HG03139 (cell line): ENCODE data around the gene PRR23E.

Experiments
- ATAC-seq: cut with Tn5 transposase; IDR thresholded peaks from one replicate; pipeline ENCODE4 v1.9.1; 2021; ENCODE audit not compliant: unreplicated experiment

PRR23E gene, protein sequence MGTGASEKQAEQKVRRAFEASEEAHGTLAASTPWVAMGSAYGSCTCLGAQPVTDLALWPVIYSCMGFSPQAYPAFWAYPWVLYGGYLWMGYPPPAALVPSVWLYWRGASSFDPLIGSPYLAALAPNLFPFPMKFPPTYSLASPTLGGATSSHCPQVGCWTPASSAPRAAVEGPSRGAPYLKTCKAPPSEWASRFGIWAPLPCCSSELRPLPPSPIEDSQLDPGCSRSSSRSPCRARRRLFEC

DNA sequence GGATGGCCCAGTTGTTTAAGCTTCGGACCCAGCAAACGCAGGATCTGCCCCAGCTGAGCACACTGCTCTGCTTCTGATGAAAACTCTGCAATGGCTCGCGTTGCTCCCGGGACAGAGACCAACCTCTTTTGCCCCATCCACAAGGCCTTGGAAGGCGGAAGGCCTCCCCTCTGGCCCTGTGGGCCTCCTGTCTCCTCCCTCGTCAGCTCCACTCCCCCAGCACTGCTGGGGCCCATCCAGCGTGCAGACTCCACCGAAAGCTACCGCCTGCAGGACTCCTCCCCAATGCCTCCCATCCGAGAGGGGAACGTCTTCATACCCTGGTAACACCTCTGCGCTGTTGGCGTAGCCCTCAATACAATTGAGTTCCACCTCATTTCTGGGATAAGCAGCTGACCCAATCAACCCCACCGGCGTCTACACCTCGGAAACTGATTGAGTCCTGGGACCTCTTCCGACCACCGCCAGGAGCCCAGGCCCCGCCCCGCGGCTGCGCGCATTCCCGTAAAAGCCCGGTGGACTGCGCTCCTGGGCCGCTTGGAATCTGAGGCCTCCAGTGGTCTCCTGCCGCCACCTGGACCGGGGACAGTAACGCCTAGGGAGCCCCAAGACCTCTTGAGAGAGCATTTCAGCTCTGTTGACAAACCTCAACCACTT lies at the start of gene PRR23E:
TSS of gene PRR23E (plus strand) at position 556 of the 657 bp plus-strand sequence. CDS start 3,555 bp downstream, outside the sequence.
- no peak for ATAC-seq

DNA sequence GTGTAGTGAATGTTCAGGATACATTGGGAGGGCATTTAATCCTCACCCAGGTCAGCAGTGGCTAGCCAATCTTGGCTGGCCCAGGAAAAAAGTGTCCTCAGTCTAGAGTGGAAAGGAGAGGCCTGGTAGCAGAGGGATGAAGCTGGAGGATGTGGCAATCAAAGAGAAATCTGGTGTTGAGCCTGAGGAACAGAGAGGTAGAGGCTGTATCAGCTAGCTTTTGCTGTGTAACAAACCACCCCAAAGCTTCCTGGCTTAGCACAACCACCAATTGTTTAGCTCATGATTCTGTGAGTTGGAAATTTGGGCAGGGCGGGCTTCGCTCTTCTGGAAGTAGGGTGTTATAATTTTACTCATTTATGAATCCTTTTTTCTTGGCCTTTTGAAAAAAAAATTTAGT lies 49.8 kb upstream of the PRR23E start:
- ATAC-seq = no peak

DNA sequence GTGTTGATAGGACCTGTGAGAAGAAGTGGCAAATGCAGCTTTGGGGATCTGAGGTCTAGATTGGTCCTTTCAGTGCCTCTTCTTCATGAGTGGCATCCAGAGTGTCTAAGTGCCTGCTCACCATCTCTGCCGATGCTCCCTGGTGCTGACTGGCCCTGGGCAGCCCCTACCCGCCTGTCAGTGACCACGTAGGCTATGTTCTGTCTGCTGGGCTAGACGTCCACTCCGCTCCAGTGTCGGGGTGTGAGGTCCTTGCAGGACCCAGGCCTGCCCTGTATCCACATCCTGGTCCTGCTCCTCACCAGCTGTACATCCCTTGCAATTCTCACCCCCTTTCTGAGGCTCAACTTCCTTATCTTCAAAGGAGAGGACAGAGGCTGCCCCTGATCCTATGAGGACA lies 48.3 kb upstream of the PRR23E start:
- ATAC-seq = no peak

DNA sequence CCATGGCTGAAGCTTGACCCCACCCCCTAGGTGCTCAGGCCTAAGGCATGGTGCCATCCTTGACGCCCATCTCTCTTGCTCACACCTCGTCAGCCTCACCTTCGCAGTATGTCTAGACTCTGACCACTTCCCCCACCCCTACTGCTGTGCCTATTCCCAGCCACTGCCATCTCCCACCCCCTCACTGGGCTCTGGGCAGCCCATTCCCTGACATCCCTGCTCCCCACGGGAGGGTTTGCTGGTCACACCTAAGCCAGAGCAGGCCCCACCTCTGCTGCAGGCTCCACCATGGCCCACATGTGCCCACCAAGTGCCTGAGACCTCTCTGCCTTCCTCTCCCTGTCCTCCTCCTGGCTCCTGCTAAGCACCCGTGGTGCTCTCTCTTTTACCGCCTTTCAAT lies 47.7 kb upstream of the PRR23E start:
- no peak for ATAC-seq

DNA sequence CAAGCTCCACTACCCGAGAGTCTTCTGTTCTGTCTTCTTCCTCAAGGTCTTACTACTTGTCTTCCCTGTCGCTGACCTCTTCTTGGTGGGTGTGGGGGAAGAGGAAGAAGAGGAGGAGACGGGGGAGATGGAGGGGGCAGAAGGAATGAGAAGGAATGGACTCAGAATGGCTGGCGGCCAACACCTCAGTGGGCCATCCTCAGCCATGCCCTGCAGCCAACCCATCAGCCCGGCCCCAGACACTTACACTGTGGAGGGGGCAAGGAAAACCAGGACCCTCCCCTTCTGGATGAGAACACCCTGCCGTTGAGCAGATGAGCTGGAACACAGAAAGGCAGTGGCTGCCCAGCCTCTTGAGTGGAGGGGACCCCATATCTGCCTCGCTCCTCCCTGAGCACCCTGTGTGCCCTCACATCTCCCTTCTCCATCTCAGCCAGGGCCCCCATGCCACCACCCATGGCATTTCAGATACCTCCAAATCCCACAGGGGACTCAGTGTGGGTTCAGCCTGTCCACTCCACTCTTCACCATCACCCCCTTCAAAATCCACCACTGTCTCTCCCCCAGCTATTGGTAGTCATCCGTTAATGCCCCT lies 45.5 kb upstream of the PRR23E start:
- ATAC-seq = no peak

DNA sequence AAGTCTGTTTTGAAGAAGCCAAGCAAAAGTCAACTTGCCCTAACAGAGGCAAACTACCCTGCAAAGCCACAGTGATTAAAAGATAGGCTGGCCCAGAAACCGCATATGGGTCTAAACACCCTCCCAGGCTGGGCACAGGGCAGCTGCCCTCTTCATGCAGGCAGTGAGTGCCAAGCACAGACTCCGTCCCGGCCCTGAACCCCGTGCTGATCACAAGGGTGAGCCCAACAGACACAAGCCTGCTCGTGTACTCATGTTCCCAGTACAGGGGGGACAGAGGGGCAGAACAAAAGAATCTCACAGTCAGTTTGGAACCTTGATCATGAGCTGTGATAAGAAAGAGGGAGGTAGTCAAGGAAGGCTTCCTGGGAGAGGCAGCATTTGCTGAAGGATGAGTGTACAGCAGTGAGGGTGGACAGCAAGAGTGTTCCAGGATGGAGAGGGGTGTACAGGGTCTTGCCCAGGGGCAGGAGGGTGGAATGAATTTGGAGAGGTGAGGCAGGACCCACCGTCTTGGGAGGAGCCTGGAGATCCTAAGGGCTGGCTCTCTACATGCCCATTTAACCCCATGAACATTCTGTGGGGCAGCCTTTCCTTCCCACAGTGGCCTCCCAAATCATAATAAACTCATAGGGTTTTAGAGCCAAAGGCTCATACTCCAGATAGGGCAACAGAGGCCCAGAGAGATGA lies 43.2 kb upstream of the PRR23E start:
- no peak for ATAC-seq

DNA sequence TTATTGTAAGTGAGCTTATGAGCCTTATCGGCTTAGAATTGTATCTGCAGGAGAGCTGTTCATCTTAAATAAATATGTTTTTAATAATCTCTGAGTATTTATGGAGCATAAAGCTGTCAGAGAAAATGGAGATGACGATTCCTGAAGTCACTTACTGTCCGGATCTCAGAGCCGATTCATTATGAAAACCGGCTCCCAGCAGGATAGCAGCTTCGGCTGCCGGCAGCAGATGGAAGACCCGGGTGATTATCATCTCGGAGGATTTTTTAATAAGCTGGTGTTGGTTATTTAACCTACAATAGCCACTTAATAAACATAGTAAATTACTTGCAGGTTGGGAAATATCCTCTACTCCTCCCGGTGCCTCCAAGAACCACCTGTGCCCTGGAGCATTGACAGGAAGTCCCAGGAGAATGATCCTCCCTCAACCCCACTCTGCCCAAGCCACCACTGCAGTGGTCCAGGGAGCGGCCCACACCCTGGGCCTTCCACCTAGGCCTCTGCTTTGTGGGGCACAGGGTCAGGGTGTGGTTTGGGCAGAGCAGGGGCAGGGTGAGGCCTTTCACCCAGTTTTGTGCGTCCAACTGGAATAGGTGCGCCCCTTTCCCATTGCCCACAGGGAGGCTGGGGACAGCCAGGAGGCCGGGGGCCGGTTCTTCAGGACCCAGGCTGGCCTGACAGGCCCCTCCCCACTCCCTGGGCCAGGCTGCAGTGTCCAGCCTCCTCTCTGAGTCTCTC lies 42.2 kb upstream of the PRR23E start:
- ATAC-seq = no peak

DNA sequence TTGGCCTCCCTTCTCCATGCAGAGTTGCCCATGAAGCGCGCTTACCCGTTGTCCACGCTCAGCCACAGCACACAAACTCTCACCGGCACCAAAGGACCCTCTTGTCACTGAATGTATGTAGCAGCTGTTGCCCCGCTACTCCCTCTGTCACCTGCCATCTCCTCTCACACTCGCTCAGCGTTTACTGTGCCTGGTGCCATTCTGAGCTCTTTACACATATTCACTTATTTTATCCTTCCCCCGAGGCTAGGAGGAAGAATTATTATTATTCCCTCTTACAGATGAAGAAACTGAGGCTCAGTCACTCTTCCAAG lies 41.7 kb upstream of the PRR23E start:
- no peak for ATAC-seq

DNA sequence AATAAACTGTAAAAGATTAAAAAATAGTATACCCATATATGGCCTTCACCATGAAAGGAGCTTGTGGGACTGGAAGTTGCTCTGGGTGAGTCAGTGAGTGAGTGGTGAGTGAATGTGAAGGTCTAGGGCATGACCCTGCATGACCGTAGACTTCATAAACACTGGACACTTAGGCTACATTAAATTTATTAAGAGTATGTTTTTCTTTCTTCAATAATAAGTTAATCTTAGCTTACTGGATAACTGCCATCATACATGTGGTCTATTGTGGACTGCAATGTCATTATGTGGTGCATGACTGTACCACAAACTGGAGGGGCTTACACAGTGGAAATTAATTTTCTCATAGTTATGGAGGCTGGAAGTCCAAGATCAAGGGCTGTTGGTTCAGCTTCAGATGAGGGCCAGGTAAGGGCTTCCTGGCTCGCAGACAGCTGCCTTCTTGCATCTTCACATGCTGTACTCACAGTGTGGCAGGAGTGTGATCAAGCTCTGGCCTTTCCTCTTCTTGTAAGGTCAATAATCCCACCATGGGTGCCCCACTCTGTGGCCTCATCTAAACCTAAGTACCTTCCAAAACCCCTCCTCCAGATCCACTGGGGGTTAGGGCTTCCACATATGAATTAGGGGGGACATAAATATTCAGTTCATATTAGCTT lies 40.8 kb upstream of the PRR23E start:
- ATAC-seq = no peak

DNA sequence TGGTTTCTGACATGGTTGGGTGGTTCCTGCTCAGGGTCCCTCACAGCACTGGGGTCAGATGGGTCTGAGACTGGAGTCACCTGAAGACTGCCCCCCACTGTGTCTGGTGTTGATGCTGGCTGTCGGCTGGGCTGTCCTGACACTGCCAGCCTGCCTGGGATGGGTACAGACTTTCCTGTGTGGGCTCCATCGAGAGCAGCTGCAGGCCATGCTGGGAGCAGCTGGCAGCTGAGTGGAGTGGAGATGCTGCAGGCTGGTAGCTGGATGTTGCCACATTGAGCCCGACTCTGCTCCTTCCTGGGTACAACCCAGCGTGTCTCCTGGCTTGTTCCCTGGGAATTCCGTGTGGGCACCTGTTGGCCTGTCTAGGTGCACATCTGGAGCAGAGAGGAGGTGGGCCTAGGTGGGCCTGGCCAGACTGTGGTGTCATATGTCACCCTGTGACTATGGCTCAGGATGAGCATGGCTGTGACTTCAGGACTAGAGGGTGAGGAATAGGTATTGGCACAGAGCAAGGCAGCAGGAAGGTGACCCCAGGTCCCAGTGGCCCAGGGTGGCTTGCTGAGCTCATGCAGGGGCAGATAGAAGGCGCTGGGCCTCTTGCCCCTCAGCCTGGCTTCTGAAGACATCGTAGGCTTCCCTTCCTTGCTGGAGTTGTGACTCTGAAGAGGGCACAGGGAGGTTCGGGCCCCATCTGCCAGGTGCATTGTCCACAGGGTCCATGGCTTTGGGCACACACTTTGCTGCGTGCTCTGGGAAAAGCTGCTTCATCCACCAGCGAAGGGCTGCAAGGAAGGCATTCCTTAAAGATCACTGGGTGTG lies 40.0 kb upstream of the PRR23E start:
- no peak for ATAC-seq

DNA sequence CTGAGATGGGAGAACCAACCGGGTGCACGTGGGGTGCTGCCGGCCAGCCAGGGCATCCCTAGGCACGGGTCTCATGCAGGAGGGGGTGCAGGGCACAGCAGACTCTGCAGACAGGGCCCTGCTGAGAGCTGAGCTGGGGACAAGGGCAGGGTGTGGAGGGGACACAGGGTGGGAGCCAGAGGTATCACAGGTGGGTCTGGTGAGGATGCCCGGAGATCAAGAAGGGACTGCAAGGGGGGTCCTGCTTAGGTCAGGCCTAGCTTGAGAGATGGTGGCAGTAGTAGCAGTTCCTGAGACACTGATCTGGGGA lies 39.5 kb upstream of the PRR23E start:
- no peak for ATAC-seq

DNA sequence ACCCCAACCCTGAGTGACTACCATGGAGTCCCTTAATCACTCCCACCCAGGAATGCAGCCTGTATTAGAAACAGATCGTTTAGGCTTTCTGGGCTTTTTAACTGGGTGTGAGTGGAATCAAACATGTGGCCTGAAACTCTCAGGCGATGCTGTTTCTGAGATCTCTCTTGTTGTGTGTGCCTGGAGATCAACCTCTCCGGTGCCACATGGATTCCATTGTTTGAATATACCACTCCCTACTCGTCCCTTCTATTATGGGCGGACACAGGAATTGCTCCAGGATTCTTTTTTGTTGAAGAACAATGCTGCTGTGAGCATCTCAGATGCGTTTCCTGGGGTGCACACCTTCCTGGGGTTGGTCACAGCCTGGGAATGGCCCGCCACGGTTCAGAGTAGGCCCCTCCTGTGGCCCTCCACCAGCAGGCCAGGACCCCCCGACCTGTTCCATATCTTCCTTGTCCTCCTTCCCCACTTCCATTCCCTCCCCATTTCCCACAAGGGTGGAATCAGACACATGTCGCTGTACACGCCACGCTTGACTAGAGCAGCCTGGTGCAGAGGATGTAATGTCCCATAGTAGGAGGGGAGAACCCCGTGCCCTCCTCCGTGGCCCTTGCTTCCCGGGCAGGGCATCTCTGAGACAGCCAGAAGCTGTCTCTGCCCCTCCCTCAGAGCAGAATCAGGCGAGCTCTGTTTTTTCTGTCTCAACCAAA lies 36.4 kb upstream of the PRR23E start:
- no peak for ATAC-seq

DNA sequence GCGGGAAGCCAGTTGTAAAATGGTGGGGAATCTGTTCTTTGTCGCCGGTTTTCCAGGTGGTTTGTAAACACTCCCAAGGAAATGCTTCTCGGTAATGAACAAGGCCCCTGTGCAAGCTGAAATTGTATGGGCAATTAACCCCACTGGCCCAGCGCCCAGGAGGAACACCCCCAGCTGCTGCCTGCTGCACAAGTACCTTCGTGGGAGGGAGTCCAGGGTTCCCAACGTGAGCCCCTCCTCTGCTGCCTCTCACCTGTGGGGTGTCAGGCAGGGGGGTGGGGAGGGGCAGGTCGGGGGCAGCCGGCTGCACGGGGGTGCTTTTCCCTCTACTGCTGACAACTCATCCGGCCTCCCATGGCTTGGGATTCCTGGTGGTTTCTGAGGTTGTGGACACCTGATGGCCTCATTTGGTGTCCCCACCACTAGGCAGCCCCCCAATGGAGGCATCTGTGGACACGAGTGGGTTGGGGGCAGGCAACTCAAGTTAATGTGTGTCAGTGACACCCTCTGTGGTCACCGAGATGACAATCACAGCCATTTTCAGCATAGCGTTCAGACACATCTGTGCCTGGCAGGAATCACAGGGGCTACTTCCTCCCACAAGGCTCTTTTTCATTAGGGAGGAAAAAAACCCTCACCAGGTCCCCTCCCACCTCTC lies 35.6 kb upstream of the PRR23E start:
- ATAC-seq = no peak

DNA sequence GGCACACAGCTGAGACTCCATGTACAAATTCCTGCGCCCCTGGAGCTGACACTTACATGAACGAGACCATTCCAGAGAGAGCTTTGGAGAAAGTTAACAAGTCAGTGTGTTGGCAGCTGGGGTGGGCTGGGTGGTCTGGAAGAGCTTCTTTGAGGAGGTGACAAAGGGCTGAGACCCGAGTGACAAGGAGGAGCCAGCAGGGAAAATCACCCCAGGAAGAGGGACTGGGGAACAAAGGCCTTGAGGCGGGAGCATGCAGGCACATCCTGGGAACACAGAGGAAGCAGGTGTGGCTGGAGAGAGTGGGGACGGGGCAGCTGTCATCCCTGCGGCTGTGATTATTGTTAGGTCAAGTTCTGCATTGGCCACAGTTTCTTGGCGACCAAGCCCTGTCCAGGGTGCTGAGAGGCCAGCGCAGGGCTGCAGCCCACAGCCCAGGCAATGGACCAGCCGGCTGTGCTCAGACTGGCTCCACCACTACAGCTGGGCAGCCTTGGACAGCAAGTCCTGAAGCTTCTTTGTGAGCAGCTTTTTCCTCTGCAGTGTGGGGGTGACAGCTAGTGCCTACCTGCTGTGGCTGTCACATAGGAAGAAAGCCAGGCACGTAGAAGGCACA lies 34.2 kb upstream of the PRR23E start:
- no peak for ATAC-seq

DNA sequence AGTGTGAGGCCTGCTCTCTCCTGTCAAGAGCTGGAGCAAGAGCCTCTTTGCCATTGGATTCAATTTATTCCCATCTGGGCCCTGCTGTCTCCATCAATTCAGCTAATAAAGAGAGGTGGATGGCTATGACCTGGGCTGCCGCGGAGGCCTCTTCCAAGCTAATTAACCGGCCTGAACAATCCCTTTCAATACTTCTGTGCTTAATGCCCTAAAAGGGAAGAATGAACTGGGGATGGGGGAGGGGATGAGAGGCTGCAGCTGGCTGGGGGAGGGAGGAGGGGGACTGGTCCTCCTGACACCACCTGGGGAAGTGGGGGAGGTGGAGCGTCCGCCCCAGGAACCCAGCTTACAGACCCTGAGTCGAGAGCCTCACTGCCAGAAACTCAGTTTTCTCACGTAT lies 33.4 kb upstream of the PRR23E start:
- no peak for ATAC-seq

DNA sequence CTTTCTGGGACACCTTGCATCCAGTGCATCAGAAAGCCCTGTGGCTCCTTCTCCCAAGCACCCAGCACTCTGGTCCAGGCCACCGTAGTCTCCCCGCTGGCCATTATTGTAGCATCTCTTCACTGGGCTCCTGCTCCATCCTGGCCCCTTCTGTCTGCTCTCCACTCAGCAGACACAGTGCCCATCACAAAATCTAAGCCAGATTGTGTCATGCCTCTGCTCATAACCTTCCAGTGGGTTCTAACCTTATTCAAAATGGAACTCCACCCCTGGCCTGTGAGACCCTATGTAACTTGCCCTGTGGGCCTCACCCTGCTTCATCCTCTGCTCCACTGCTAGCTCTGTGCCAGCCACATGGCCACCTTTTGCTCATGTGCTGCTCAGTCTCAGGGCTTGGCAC lies 31.7 kb upstream of the PRR23E start:
- ATAC-seq = no peak

DNA sequence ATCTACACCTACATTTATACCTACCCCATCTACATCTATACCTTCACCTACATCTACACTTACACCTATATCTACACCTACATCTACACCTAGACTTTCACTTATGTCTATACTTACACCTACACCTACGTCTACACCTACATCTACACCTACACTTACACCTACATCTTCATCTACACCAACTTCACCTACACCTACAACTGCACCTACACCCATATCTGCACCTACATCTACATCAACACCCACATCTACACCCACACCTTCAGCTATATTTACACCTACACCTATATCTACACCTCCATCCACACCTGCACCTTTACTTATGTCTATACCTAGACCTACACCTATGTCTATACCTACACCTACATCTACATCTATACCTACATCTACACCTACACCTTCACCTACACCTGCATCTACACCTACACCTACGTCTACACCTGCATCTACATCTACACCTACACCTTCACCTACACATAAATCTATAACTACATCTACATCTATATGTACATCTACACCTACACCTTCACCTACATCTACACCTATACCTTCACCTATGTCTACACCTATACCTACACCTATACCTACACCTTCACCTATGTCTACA lies 30.9 kb upstream of the PRR23E start:
- ATAC-seq = no peak

DNA sequence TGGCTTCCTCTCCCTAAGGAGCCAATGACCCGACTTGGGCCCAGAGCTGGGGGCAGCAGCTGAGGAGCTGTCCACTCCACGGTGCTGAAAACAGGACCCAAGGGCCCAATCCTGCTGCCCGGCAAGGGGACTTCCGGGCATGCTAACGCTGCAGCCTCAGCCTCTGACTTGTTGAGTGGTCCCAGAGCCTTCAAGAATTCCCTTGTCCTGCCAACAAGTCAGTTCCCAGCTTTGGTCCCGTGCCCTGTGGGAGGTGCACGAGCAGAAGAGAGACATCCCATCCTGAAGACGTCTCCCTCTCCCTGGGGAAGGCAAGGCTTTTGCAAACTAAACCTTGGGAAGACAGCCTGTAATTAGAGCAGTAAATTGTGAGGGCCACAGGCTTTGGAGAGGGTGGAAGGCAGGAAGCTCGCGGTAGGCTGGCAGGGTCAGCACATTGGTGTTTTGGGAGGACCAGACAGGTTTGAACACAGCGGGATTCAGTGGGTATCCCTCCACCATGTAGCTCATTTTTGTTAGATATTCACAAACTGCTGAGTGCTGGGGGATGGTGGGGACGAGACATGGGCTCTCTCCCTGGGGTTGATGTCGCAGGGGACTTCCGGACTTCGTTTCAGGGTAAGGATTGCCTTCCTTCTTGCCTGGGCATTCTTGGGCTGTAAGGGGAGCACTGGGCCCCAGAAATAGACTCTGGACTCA lies 29.8 kb upstream of the PRR23E start:
- no peak for ATAC-seq
